Osteocyte (in vitro differentiated cells): Measurements from ENCODE around the gene C8B. TPM values are rescaled to one million over a fixed set of nuclear protein-coding genes. Genes with fewer than 3 reads are reported as not detected.

Experiments used
- DNase-seq: peaks from one replicate; pipeline ENCODE4 v3.0.0; 2021; ENCODE audit warnings: mixed read lengths; ENCODE audit not compliant: unreplicated experiment; ENCODE audit errors: extremely low spot score
- H3K27ac Mint-ChIP-seq: one replicate; pipeline ENCODE4 v1.8.0; 2021; ENCODE audit warnings: mild to moderate bottlenecking, mixed read lengths; ENCODE audit not compliant: unreplicated experiment
- H3K27me3 Mint-ChIP-seq: one replicate; pipeline ENCODE4 v1.8.0; 2021; ENCODE audit warnings: mixed read lengths; ENCODE audit not compliant: unreplicated experiment
- H3K36me3 Mint-ChIP-seq: one replicate; pipeline ENCODE4 v1.8.0; 2021; ENCODE audit warnings: mixed read lengths; ENCODE audit not compliant: unreplicated experiment
- H3K4me1 Mint-ChIP-seq: one replicate; pipeline ENCODE4 v1.8.0; 2021; ENCODE audit warnings: mixed read lengths; ENCODE audit not compliant: unreplicated experiment
- H3K4me3 Mint-ChIP-seq: one replicate; pipeline ENCODE4 v1.8.0; 2021; ENCODE audit warnings: mild to moderate bottlenecking, moderate library complexity, mixed read lengths; ENCODE audit not compliant: unreplicated experiment
- H3K9me3 Mint-ChIP-seq: one replicate; pipeline ENCODE4 v1.8.0; 2021; ENCODE audit warnings: mixed read lengths; ENCODE audit not compliant: unreplicated experiment
- CTCF ChIP-seq: fragments of 200-600 bp; sonication (generic); IDR thresholded peaks from 2 replicates; pipeline ENCODE4 v1.5.0; 2021; ENCODE audit warnings: antibody characterized with exemption, mild to moderate bottlenecking, moderate library complexity
- total RNA-seq: library from RNA; stranded (reverse); gene quantifications from 2 replicates; pipeline ENCODE4 v1.2.1, GENCODE V29; 2021

Gene C8B
- total RNA-seq, 1 donor from 2014 or later, result not detected

GRCh38 chr1:56966698-56966999 lies 834 bp upstream of the C8B start:
- H3K9me3 Mint-ChIP-seq, result no peaks in the 10 kb centered on the region
- H3K27me3 Mint-ChIP-seq, result peaks cover 4% of the 10 kb centered on the region
- no peaks in the 10 kb centered on the region for H3K36me3 Mint-ChIP-seq
- no peak for DNase-seq
- H3K4me3 Mint-ChIP-seq, result no peak overlapping the region
- H3K27ac Mint-ChIP-seq, result no peak overlapping the region
- TF ChIP-seq CTCF, result no peak
- no peaks in the 10 kb centered on the region for H3K4me1 Mint-ChIP-seq

GRCh38 chr1:56965191-56965590 lies 624 bp downstream of the C8B start:
- no peak for TF ChIP-seq CTCF
- no peak overlapping the region for H3K27ac Mint-ChIP-seq
- H3K36me3 Mint-ChIP-seq, result no peaks in the 10 kb centered on the region
- H3K27me3 Mint-ChIP-seq, result peaks cover 4% of the 10 kb centered on the region
- H3K4me1 Mint-ChIP-seq, result no peaks in the 10 kb centered on the region
- H3K9me3 Mint-ChIP-seq, result no peaks in the 10 kb centered on the region
- H3K4me3 Mint-ChIP-seq, result no peak overlapping the region
- DNase-seq, result no peak

GRCh38 chr1:56964349-56965017 lies 1.3 kb downstream of the C8B start:
- no peak for DNase-seq
- Mint-ChIP-seq H3K27ac (no peak overlapping the region), H3K4me3 (no peak overlapping the region), H3K9me3 (no peaks in the 10 kb centered on the region), H3K4me1 (no peaks in the 10 kb centered on the region), H3K36me3 (no peaks in the 10 kb centered on the region), H3K27me3 (peaks cover 4% of the 10 kb centered on the region)
- TF ChIP-seq CTCF, result no peak

- DNase-seq, result no peak
- no peaks in the 10 kb centered on the region for H3K36me3 Mint-ChIP-seq
- TF ChIP-seq CTCF, result no peak
- H3K4me1 Mint-ChIP-seq, result no peaks in the 10 kb centered on the region
- no peaks in the 10 kb centered on the region for H3K9me3 Mint-ChIP-seq
- H3K4me3 Mint-ChIP-seq, result no peak overlapping the region
- peaks cover 7% of the 10 kb centered on the region for H3K27me3 Mint-ChIP-seq
- no peak overlapping the region for H3K27ac Mint-ChIP-seq
These were observed 2.1 kb downstream of the C8B start for GRCh38 chr1:56963667-56964066.

- no peak for DNase-seq
- Mint-ChIP-seq H3K4me3 (no peak overlapping the region), H3K4me1 (no peaks in the 10 kb centered on the region), H3K27ac (no peak overlapping the region), H3K27me3 (peaks cover 11% of the 10 kb centered on the region), H3K9me3 (no peaks in the 10 kb centered on the region), H3K36me3 (no peaks in the 10 kb centered on the region)
- no peak for TF ChIP-seq CTCF
These were observed 4.4 kb downstream of the C8B start for GRCh38 chr1:56961426-56961825.
